Measurements from ENCODE around the gene EPHA2. TPM values are rescaled to one million over a fixed set of nuclear protein-coding genes. Genes with fewer than 3 reads are reported as not detected.

EPHA2 gene
- polyA plus RNA-seq, 1 of the 3 experiments (the other 2 are of a cell fraction): 126 TPM

GRCh38 chr1:16143005-16143565, 12.8 kb downstream of the EPHA2 start:
- no peak overlapping the region; a peak in 1 of 4 replicates for H3K27ac ChIP-seq (ENCODE audit: low read depth in 2 of 2, low read length in 1 of 2)
- 96% methylated on average over 5 of the region's 7 CpGs for WGBS (ENCODE audit: low lambda C conversion rate)
- peaks cover 51% of the 10 kb centered on the region for H3F3A ChIP-seq (replicated peaks; ENCODE audit: insufficient read depth)
- no peak overlapping the region for H3K4me2 ChIP-seq
- no peaks in the 10 kb centered on the region for H3K9me2 ChIP-seq
- H3K79me2 ChIP-seq (ENCODE audit: insufficient read depth): peaks cover 92% of the 10 kb centered on the region
- H3K9ac ChIP-seq: no peak overlapping the region
- TF ChIP-seq EZH2phosphoT487 (IDR thresholded peaks at IDR 0.05; ENCODE audit: borderline replicate concordance, low read depth): no peak
- no peak for TF ChIP-seq TCF12 (IDR thresholded peaks at IDR 0.05)
- TF ChIP-seq TAF1 (IDR thresholded peaks at IDR 0.05; ENCODE audit: borderline replicate concordance, low read depth, low read length): no peak
- no peak for TF ChIP-seq FOXJ3 (CRISPR knock-in tag; IDR thresholded peaks at IDR 0.05)
- DNase-seq: no peak
- no peaks in the 10 kb centered on the region for H3K27me3 ChIP-seq (ENCODE audit: insufficient read depth)
- H4K20me1 ChIP-seq (ENCODE audit: insufficient read depth): peaks cover 19% of the 10 kb centered on the region
- POLR2A ChIA-PET: no interaction called here
- H2AFZ ChIP-seq (ENCODE audit: low read depth): no peak overlapping the region
- peaks cover 25 to 26% of the 10 kb centered on the region in 2 experiments for H3K36me3 ChIP-seq (replicated peaks in 1 of 2; ENCODE audit: control insufficient read depth in 1 of 2, insufficient read depth in 2 of 2, low read length in 1 of 2)
- no peak overlapping the region for H3K4me3 ChIP-seq (ENCODE audit: low read depth in 2 of 2, low read length in 1 of 2)
- CTCF ChIA-PET: interaction anchor here (1.8 kb wide), 1 partner anchor 65 kb away, joined by 6 read pairs; no protein-coding TSS in a partner anchor
- no peaks in the 10 kb centered on the region for H3K9me3 ChIP-seq
- H3K4me1 ChIP-seq (ENCODE audit: control insufficient read depth in 1 of 2, insufficient read depth in 2 of 2, low read depth in 1 of 2, low read length in 1 of 2): peaks cover 24 to 81% of the 10 kb centered on the region in 2 experiments

- Histone ChIP-seq H3K9ac (no peak overlapping the region), H4K20me1 (ENCODE audit: insufficient read depth) (peaks cover 24% of the 10 kb centered on the region), H3K4me3 (ENCODE audit: low read depth in 2 of 2, low read length in 1 of 2) (no peak overlapping the region), H3F3A (replicated peaks; ENCODE audit: insufficient read depth) (peaks cover 46% of the 10 kb centered on the region), H3K27ac (ENCODE audit: low read depth in 2 of 2, low read length in 1 of 2) (peak overlapping the region; percentile 71 to 78; a peak in 3 of 4 replicates), H3K9me2 (no peaks in the 10 kb centered on the region), H3K36me3 (replicated peaks in 1 of 2; ENCODE audit: control insufficient read depth in 1 of 2, insufficient read depth in 2 of 2, low read length in 1 of 2) (peaks cover 25 to 29% of the 10 kb centered on the region in 2 experiments), H3K4me1 (ENCODE audit: control insufficient read depth in 1 of 2, insufficient read depth in 2 of 2, low read depth in 1 of 2, low read length in 1 of 2) (peaks cover 24 to 75% of the 10 kb centered on the region in 2 experiments), H3K79me2 (ENCODE audit: insufficient read depth) (peaks cover 92% of the 10 kb centered on the region), H3K4me2 (peak overlapping the region; percentile 71; the same call in 1 of the 2 replicates), H3K9me3 (no peaks in the 10 kb centered on the region), H3K27me3 (ENCODE audit: insufficient read depth) (no peaks in the 10 kb centered on the region), H2AFZ (ENCODE audit: low read depth) (no peak overlapping the region)
- WGBS (ENCODE audit: low lambda C conversion rate): 93% methylated on average over 5 of the region's 5 CpGs
- no peak for TF ChIP-seq TCF12 (IDR thresholded peaks at IDR 0.05)
- no peak for TF ChIP-seq FOXM1 (IDR thresholded peaks at IDR 0.05; ENCODE audit: low read depth)
- TF ChIP-seq NRF1 (IDR thresholded peaks at IDR 0.05; ENCODE audit: low read depth, low read length): no peak
- TF ChIP-seq ELF1 (IDR thresholded peaks at IDR 0.05): no peak
- no peak for TF ChIP-seq USF1 (IDR thresholded peaks at IDR 0.05; ENCODE audit: borderline replicate concordance, low read depth)
- TF ChIP-seq RCOR1 (IDR thresholded peaks at IDR 0.05; ENCODE audit: low read length): no peak
- no peak for TF ChIP-seq RXRA (IDR thresholded peaks at IDR 0.05; ENCODE audit: borderline replicate concordance, low read depth)
- TF ChIP-seq, protein P1, sequence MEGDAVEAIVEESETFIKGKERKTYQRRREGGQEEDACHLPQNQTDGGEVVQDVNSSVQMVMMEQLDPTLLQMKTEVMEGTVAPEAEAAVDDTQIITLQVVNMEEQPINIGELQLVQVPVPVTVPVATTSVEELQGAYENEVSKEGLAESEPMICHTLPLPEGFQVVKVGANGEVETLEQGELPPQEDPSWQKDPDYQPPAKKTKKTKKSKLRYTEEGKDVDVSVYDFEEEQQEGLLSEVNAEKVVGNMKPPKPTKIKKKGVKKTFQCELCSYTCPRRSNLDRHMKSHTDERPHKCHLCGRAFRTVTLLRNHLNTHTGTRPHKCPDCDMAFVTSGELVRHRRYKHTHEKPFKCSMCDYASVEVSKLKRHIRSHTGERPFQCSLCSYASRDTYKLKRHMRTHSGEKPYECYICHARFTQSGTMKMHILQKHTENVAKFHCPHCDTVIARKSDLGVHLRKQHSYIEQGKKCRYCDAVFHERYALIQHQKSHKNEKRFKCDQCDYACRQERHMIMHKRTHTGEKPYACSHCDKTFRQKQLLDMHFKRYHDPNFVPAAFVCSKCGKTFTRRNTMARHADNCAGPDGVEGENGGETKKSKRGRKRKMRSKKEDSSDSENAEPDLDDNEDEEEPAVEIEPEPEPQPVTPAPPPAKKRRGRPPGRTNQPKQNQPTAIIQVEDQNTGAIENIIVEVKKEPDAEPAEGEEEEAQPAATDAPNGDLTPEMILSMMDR (IDR thresholded peaks at IDR 0.05): no peak
- TF ChIP-seq NFIC (IDR thresholded peaks at IDR 0.05; ENCODE audit: borderline replicate concordance): no peak
- TF ChIP-seq USF2 (IDR thresholded peaks at IDR 0.05; ENCODE audit: borderline replicate concordance, low read depth, low read length): no peak
- no peak for TF ChIP-seq FOXJ3 (CRISPR knock-in tag; IDR thresholded peaks at IDR 0.05)
- no peak for TF ChIP-seq RAD21 (IDR thresholded peaks at IDR 0.05; ENCODE audit: low read length)
- TF ChIP-seq TAF1 (IDR thresholded peaks at IDR 0.05; ENCODE audit: borderline replicate concordance, low read depth, low read length): no peak
- TF ChIP-seq RFX5 (IDR thresholded peaks at IDR 0.05; ENCODE audit: low read length): no peak
- no peak for TF ChIP-seq CHD2 (IDR thresholded peaks at IDR 0.05; ENCODE audit: low read length, partially characterized antibody)
- no peak for TF ChIP-seq SIN3A (IDR thresholded peaks at IDR 0.05; ENCODE audit: borderline replicate concordance, low read depth, low read length)
- TF ChIP-seq MAX (IDR thresholded peaks at IDR 0.05; ENCODE audit: low read depth): no peak
- no peak for TF ChIP-seq IRF3 (IDR thresholded peaks at IDR 0.05; ENCODE audit: low read depth, low read length)
- CTCF ChIA-PET: interaction anchor here (0.6 to 2.0 kb wide), 4 partner anchors 12 to 248 kb away, joined by 3 to 9 read pairs (median 5); no protein-coding TSS in a partner anchor
- POLR2A ChIA-PET: no interaction called here
- DNase-seq: no peak
These were observed 13.4 kb downstream of the EPHA2 start for GRCh38 chr1:16142383-16142995.
